DND-41 (cell line): ENCODE results near the gene IMP4.

ENCODE experiments used
- ATAC-seq: fragments of 200-7000 bp; cut with Tn5 transposase; 3 replicates; pipeline ENCODE4 v1.9.1; 2021; ENCODE audit warnings: low read depth; ENCODE audit not compliant: insufficient read depth
- DNase-seq: peaks from one replicate; pipeline ENCODE4 v3.0.0-alpha.2; 2020
- H2AFZ ChIP-seq: 2 replicates; pipeline ENCODE4 v1.6.0; 2012; ENCODE audit warnings: low read depth, low read length
- H3K27ac ChIP-seq: 2 replicates; pipeline ENCODE4 v1.5.1; 2012; ENCODE audit warnings: low read length, inconsistent platforms
- H3K27me3 ChIP-seq: fragments of 200-600 bp; sonication (generic); 2 replicates; pipeline ENCODE4 v1.6.0; 2012; ENCODE audit warnings: low read length, mild to moderate bottlenecking, inconsistent platforms; ENCODE audit not compliant: insufficient read depth, poor library complexity
- H3K36me3 ChIP-seq: 2 replicates; pipeline ENCODE4 v1.5.1; 2012; ENCODE audit warnings: low read length, inconsistent platforms; ENCODE audit not compliant: insufficient read depth
- H3K4me1 ChIP-seq: 2 replicates; pipeline ENCODE4 v1.5.1; 2012; ENCODE audit warnings: mild to moderate bottlenecking, low read length; ENCODE audit not compliant: insufficient read depth
- H3K4me2 ChIP-seq: 2 replicates; pipeline ENCODE4 v1.6.0; 2012; ENCODE audit warnings: mild to moderate bottlenecking, moderate library complexity, low read length, inconsistent platforms; ENCODE audit not compliant: insufficient read depth
- H3K4me3 ChIP-seq, 2 experiments: fragments of 200-600 bp in 1 of 2; shearing (Covaris generic) in 1 of 2; 2 replicates each; pipeline ENCODE4 v1.5.1; 2012 to 2016; ENCODE audit warnings: inconsistent platforms in 2 of 2, low read length in 2 of 2, mild to moderate bottlenecking in 2 of 2, low read depth in 1 of 2, moderate library complexity in 1 of 2
- H3K79me2 ChIP-seq: 2 replicates; pipeline ENCODE4 v1.6.0; 2012; ENCODE audit warnings: low read length, inconsistent platforms; ENCODE audit not compliant: insufficient read depth
- H3K9ac ChIP-seq: 2 replicates; pipeline ENCODE4 v1.6.0; 2012; ENCODE audit warnings: low read depth, mild to moderate bottlenecking, inconsistent platforms, low read length, moderate library complexity
- H3K9me3 ChIP-seq: 2 replicates; pipeline ENCODE4 v1.5.1; 2012; ENCODE audit warnings: low read length, moderate library complexity, mild to moderate bottlenecking, inconsistent platforms; ENCODE audit not compliant: insufficient read depth, severe bottlenecking
- H4K20me1 ChIP-seq: 2 replicates; pipeline ENCODE4 v1.6.0; 2012; ENCODE audit warnings: low read length; ENCODE audit not compliant: insufficient read depth
- CTCF ChIP-seq: IDR thresholded peaks from 2 replicates; pipeline ENCODE4 v1.5.1; 2012; ENCODE audit warnings: borderline replicate concordance, low read length, moderate library complexity, mild to moderate bottlenecking; ENCODE audit not compliant: poor library complexity, severe bottlenecking; ENCODE audit errors: extremely low read depth
- EZH2 ChIP-seq: IDR thresholded peaks from 3 replicates; pipeline ENCODE4 v1.6.1; 2012; ENCODE audit warnings: borderline replicate concordance, low read depth, mild to moderate bottlenecking, moderate library complexity, low read length, inconsistent platforms; ENCODE audit not compliant: severe bottlenecking

Gene IMP4

GRCh38 chr2:130388221-130388907 is 45.7 kb downstream of the IMP4 start:
- Histone ChIP-seq H3K9me3 (no peaks in the 10 kb centered on the region), H3K27ac (no peak overlapping the region), H3K4me3 (no peak overlapping the region), H3K27me3 (no peaks in the 10 kb centered on the region), H3K4me2 (no peak overlapping the region), H3K9ac (no peak overlapping the region), H3K36me3 (no peaks in the 10 kb centered on the region), H2AFZ (no peak overlapping the region), H4K20me1 (no peaks in the 10 kb centered on the region), H3K79me2 (no peaks in the 10 kb centered on the region), H3K4me1 (no peaks in the 10 kb centered on the region)
- no peak for ATAC-seq
- no peak for DNase-seq
- TF ChIP-seq CTCF (no peak), EZH2 (no peak)

GRCh38 chr2:130389358-130389757 is 46.7 kb downstream of the IMP4 start:
- Histone ChIP-seq H3K9ac (no peak overlapping the region), H3K36me3 (no peaks in the 10 kb centered on the region), H3K9me3 (no peaks in the 10 kb centered on the region), H3K79me2 (no peaks in the 10 kb centered on the region), H4K20me1 (no peaks in the 10 kb centered on the region), H3K27me3 (no peaks in the 10 kb centered on the region), H3K27ac (no peak overlapping the region), H2AFZ (no peak overlapping the region), H3K4me2 (no peak overlapping the region), H3K4me3 (no peak overlapping the region), H3K4me1 (no peaks in the 10 kb centered on the region)
- ATAC-seq (no peak), DNase-seq (no peak)
- TF ChIP-seq EZH2: no peak
- no peak for TF ChIP-seq CTCF

GRCh38 chr2:130389783-130390182 is 47.1 kb downstream of the IMP4 start:
- no peak overlapping the region for H3K4me2 ChIP-seq

More at GRCh38 chr2:130389783-130390182, 47.1 kb downstream of the IMP4 start:
- H3K27me3 ChIP-seq: no peaks in the 10 kb centered on the region
- DNase-seq: no peak
- no peaks in the 10 kb centered on the region for H3K36me3 ChIP-seq
- H3K79me2 ChIP-seq: no peaks in the 10 kb centered on the region
- no peaks in the 10 kb centered on the region for H4K20me1 ChIP-seq
- TF ChIP-seq EZH2: no peak
- TF ChIP-seq CTCF: no peak
- no peak overlapping the region for H3K27ac ChIP-seq
- H2AFZ ChIP-seq: no peak overlapping the region
- H3K9ac ChIP-seq: no peak overlapping the region
- no peaks in the 10 kb centered on the region for H3K4me1 ChIP-seq
- ATAC-seq: no peak
- H3K4me3 ChIP-seq: no peak overlapping the region
- H3K9me3 ChIP-seq: no peaks in the 10 kb centered on the region
